ENCODE results near the gene KCTD10. TPM values are rescaled to one million over a fixed set of nuclear protein-coding genes. Genes with fewer than 3 reads are reported as not detected.

The KCTD10 gene
- total and polyA plus RNA-seq, 9 of the 15 experiments (the other 6 are each of a cell fraction or from before 2014, with no cell fraction given) = 1.9 to 37.5 (median 15.7) TPM

DNA sequence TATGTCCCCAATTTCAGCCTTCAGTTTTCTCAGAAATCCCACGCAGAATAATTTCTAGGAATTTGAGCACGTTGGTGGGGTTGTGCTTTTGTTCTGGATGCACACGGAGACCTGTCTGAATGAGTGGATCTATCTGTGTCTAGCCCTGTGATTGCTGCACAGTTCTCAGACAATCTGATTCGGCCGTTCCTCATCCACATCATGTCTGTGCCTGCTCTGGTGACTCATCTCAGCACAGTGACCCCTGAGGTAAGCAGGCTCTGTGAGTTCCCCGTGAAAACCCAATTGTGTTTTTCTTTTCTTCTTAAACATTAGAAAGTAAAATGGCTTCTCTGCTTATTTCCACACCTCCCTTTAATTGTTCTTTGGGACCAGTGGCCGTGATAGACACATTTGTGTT lies 20.6 kb upstream of the KCTD10 start:
- WGBS (ENCODE audit: insufficient coverage, low coverage, missing lambda C conversion rate) = 35% methylated on average over 7 of the region's 7 CpGs
- CTCF ChIA-PET (ENCODE audit: low intra/inter-chr PET ratio) = no interaction called here
- peaks cover 60% of the 10 kb centered on the region; the same call in 2 of the 3 replicates for H3K36me3 ChIP-seq (ENCODE audit: control insufficient read depth, insufficient read depth, low read length)

DNA sequence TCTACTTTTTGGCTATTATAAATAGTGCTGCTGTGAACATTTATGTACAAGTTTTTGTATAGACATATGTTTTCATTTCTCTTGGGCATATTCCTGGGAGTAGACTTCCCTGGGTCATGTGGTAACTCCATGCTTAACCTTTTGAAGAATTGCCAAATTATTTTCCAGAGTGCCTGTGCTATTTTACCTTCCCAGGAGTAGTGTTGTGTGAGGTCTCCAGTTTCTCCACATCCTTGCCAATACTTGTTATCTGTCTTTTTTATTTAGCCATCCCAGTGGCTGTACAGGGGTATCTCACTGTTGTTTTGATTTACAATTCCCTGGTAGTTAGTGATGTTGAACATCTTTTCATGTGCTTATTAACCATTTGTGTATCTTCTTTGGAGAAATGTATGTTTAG lies 19.2 kb upstream of the KCTD10 start:
- Histone ChIP-seq H4K20me1 (replicated peaks; ENCODE audit: control insufficient read depth, insufficient read depth, low read length) (no peaks in the 10 kb centered on the region), H3K4me1 (replicated peaks in 1 of 2; ENCODE audit: control insufficient read depth in 2 of 2, insufficient read depth in 2 of 2, low read length in 2 of 2) (no peaks in the 10 kb centered on the region), H3K9ac (ENCODE audit: insufficient read depth in 1 of 2, low read depth in 2 of 2, low read length in 2 of 2) (no peak overlapping the region), H3K4me2 (ENCODE audit: insufficient read depth, low read length) (no peak overlapping the region), H2AFZ (ENCODE audit: low read depth, low read length) (no peak overlapping the region), H3K9me1 (ENCODE audit: control insufficient read depth, insufficient read depth, low read length) (no peaks in the 10 kb centered on the region), H3K36me3 (ENCODE audit: control insufficient read depth, insufficient read depth, low read length) (peaks cover 57% of the 10 kb centered on the region; the same call in 2 of the 3 replicates), H3K9me3 (replicated peaks; ENCODE audit: control insufficient read depth, insufficient read depth, low read depth, low read length) (no peaks in the 10 kb centered on the region; the same call in 1 of the 2 replicates), H3K27me3 (ENCODE audit: control insufficient read depth in 2 of 2, insufficient read depth in 2 of 2, low read length in 2 of 2) (no peaks in the 10 kb centered on the region), H3K79me2 (ENCODE audit: control insufficient read depth, insufficient read depth, low read length) (no peaks in the 10 kb centered on the region), H3K27ac (ENCODE audit: extremely low read depth, low read depth, low read length) (no peak overlapping the region), H3K4me3 (no peak overlapping the region)
- ChIA-PET POLR2A (no interaction called here), CTCF (ENCODE audit: low intra/inter-chr PET ratio) (no interaction called here)
- ATAC-seq (no peak), FAIRE-seq (no peak), DNase-seq (ENCODE audit: extremely low read depth in 1 of 4, low spot score in 3 of 4) (no peak)
- intact Hi-C loops (cut with micrococcal nuclease) = no loop called here
- BruUV-seq (replicated peaks) = no TSS peak
- in situ Hi-C loops (cut with MboI) = no loop called here
- TF ChIP-seq BRCA1 (IDR thresholded peaks at IDR 0.05) (no peak), BRCA1 (CRISPR knock-in tag; IDR thresholded peaks at IDR 0.05) (no peak), MBD2 (IDR thresholded peaks at IDR 0.05; ENCODE audit: borderline replicate concordance, low read depth) (no peak), SMARCA4 (IDR thresholded peaks at IDR 0.05) (no peak), MXI1 (IDR thresholded peaks at IDR 0.05; ENCODE audit: low read depth, low read length) (no peak), NFIX (CRISPR knock-in tag; IDR thresholded peaks at IDR 0.05; ENCODE audit: low read depth) (no peak), ZNF175 (CRISPR knock-in tag; IDR thresholded peaks at IDR 0.05; ENCODE audit: low read depth) (no peak)
- TF ChIP-seq, protein P1, sequence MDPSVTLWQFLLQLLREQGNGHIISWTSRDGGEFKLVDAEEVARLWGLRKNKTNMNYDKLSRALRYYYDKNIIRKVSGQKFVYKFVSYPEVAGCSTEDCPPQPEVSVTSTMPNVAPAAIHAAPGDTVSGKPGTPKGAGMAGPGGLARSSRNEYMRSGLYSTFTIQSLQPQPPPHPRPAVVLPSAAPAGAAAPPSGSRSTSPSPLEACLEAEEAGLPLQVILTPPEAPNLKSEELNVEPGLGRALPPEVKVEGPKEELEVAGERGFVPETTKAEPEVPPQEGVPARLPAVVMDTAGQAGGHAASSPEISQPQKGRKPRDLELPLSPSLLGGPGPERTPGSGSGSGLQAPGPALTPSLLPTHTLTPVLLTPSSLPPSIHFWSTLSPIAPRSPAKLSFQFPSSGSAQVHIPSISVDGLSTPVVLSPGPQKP (CRISPR knock-in tag; IDR thresholded peaks at IDR 0.05) = no peak
- TF ChIP-seq, protein P2, sequence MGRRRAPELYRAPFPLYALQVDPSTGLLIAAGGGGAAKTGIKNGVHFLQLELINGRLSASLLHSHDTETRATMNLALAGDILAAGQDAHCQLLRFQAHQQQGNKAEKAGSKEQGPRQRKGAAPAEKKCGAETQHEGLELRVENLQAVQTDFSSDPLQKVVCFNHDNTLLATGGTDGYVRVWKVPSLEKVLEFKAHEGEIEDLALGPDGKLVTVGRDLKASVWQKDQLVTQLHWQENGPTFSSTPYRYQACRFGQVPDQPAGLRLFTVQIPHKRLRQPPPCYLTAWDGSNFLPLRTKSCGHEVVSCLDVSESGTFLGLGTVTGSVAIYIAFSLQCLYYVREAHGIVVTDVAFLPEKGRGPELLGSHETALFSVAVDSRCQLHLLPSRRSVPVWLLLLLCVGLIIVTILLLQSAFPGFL (CRISPR knock-in tag; IDR thresholded peaks at IDR 0.05) = no peak

More for the DNA sequence above, 20.6 kb upstream of the KCTD10 start:
- H3K4me3 ChIP-seq = no peak overlapping the region
- no peak overlapping the region for H3K4me2 ChIP-seq (ENCODE audit: insufficient read depth, low read length)
- DNase-seq (ENCODE audit: extremely low read depth in 1 of 4, low spot score in 3 of 4) (peak in 1 of 4 experiments; percentile 16), FAIRE-seq (peak; percentile 54), ATAC-seq (no peak)
- H3K79me2 ChIP-seq (ENCODE audit: control insufficient read depth, insufficient read depth, low read length) = no peaks in the 10 kb centered on the region
- no peaks in the 10 kb centered on the region for H3K9me1 ChIP-seq (ENCODE audit: control insufficient read depth, insufficient read depth, low read length)
- no TSS peak for BruUV-seq (replicated peaks)
- H3K4me1 ChIP-seq (replicated peaks in 1 of 2; ENCODE audit: control insufficient read depth in 2 of 2, insufficient read depth in 2 of 2, low read length in 2 of 2) = no peaks in the 10 kb centered on the region
- H2AFZ ChIP-seq (ENCODE audit: low read depth, low read length) = no peak overlapping the region
- H3K27ac ChIP-seq (ENCODE audit: extremely low read depth, low read depth, low read length) = no peak overlapping the region
- H3K9me3 ChIP-seq (replicated peaks; ENCODE audit: control insufficient read depth, insufficient read depth, low read depth, low read length) = no peaks in the 10 kb centered on the region; the same call in 1 of the 2 replicates
- in situ Hi-C loops (cut with MboI) = no loop called here
- no peaks in the 10 kb centered on the region for H3K27me3 ChIP-seq (ENCODE audit: control insufficient read depth in 2 of 2, insufficient read depth in 2 of 2, low read length in 2 of 2)
- no peaks in the 10 kb centered on the region for H4K20me1 ChIP-seq (replicated peaks; ENCODE audit: control insufficient read depth, insufficient read depth, low read length)
- TF ChIP-seq FOSL1 (tag; conservative IDR thresholded peaks at IDR 0.05) (peak; percentile 48; the same call in 1 of the 2 replicates), ZNF668 (CRISPR knock-in tag; IDR thresholded peaks at IDR 0.05) (no peak), ZNF79 (CRISPR knock-in tag; IDR thresholded peaks at IDR 0.05; ENCODE audit: low read depth) (no peak), PTRF (tag; IDR thresholded peaks at IDR 0.05) (no peak), JUND (IDR thresholded peaks at IDR 0.05; ENCODE audit: borderline replicate concordance, low read depth, low read length) (0 out of 2 replicates have a peak, but pooled peaks have one; percentile 21), JUND (tag; IDR thresholded peaks at IDR 0.05; ENCODE audit: borderline replicate concordance, low read depth, low read length) (no peak), CEBPG (CRISPR knock-in tag; IDR thresholded peaks at IDR 0.05) (no peak), CEBPG (tag; conservative IDR thresholded peaks at IDR 0.05 in 1 of 2, IDR thresholded peaks at IDR 0.05 in 1 of 2) (no peak)
- TF ChIP-seq, protein P3, sequence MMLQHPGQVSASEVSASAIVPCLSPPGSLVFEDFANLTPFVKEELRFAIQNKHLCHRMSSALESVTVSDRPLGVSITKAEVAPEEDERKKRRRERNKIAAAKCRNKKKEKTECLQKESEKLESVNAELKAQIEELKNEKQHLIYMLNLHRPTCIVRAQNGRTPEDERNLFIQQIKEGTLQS (IDR thresholded peaks at IDR 0.05) = 0 out of 2 replicates have a peak, but pooled peaks have one; percentile 28
- TF ChIP-seq, protein P3 (CRISPR knock-in tag; conservative IDR thresholded peaks at IDR 0.05) = no peak
- H3K9ac ChIP-seq (ENCODE audit: insufficient read depth in 1 of 2, low read depth in 2 of 2, low read length in 2 of 2) = no peak overlapping the region
- POLR2A ChIA-PET = no interaction called here
- intact Hi-C loops (cut with micrococcal nuclease) = no loop called here
